IMR-90 (cell line): ENCODE measurements around the gene DHDDS. TPM values are rescaled to one million over a fixed set of nuclear protein-coding genes. Genes with fewer than 3 reads are reported as not detected.

ENCODE experiments used
- ATAC-seq: fragments of 200-7000 bp; cut with Tn5 transposase; 2 replicates; pipeline ENCODE4 v1.9.1; 2020; ENCODE audit warnings: low read depth, mild to moderate bottlenecking, moderate library complexity
- BruUV-seq: library from RNA; stranded (reverse); fragments of 400-500 nt; replicated peaks from 2 replicates; lab custom pipeline; 2021; lab: Mats Ljungman, UMichigan
- CTCF ChIA-PET: fragments of 300-600 bp; formaldehyde crosslinking; extraction: SDS; loops from one replicate; lab custom pipeline; 2021; ENCODE audit warnings: antibody characterized with exemption; lab: Yijun Ruan, JAX
- POLR2A ChIA-PET: fragments of 300-600 bp; sonication (Branson Sonifier 250); formaldehyde crosslinking; loops from one replicate; lab custom pipeline; 2022; ENCODE audit warnings: antibody characterized with exemption; ENCODE audit not compliant: unreplicated experiment; lab: Charles Lee
- DNase-seq: peaks from one replicate; pipeline ENCODE4 v3.0.0; 2013
- H2AFZ ChIP-seq: replicated peaks from 2 replicates; pipeline ENCODE3; 2013; ENCODE audit warnings: low read length, mild to moderate bottlenecking; ENCODE audit not compliant: poor library complexity
- H2AK5ac ChIP-seq: 2 replicates; pipeline ENCODE4 v1.6.1; 2013; ENCODE audit warnings: low read depth, low read length, inconsistent platforms
- H2AK9ac ChIP-seq: replicated peaks from 2 replicates; pipeline ENCODE3; 2013; ENCODE audit warnings: mild to moderate bottlenecking, low read depth, low read length, moderate library complexity; ENCODE audit not compliant: poor library complexity
- H2BK120ac ChIP-seq: 2 replicates; pipeline ENCODE4 v1.6.1; 2013; ENCODE audit warnings: low read depth, low read length, inconsistent platforms
- H2BK15ac ChIP-seq: 3 replicates; pipeline ENCODE4 v1.6.1; 2013; ENCODE audit warnings: low read depth, low read length, inconsistent platforms
- H2BK20ac ChIP-seq: 2 replicates; pipeline ENCODE4 v1.6.1; 2013; ENCODE audit warnings: low read depth, mild to moderate bottlenecking, inconsistent platforms, low read length, moderate library complexity
- H2BK5ac ChIP-seq: 2 replicates; pipeline ENCODE4 v1.6.1; 2013; ENCODE audit warnings: mild to moderate bottlenecking, low read depth, low read length, inconsistent platforms; ENCODE audit not compliant: poor library complexity, severe bottlenecking
- H3K14ac ChIP-seq: replicated peaks from 2 replicates; pipeline ENCODE4 v1.6.1; 2013; ENCODE audit warnings: low read depth, low read length, inconsistent platforms
- H3K18ac ChIP-seq: 2 replicates; pipeline ENCODE4 v1.6.1; 2013; ENCODE audit warnings: low read depth, low read length, control low read depth
- H3K23ac ChIP-seq: 2 replicates; pipeline ENCODE4 v1.6.1; 2013; ENCODE audit warnings: low read depth, low read length, inconsistent platforms
- H3K27ac ChIP-seq: 2 replicates; pipeline ENCODE4 v1.5.1; 2013; ENCODE audit warnings: mild to moderate bottlenecking, control low read depth, low read length; ENCODE audit not compliant: insufficient read depth
- H3K27me3 ChIP-seq: 2 replicates; pipeline ENCODE4 v1.6.1; 2013; ENCODE audit warnings: low read length; ENCODE audit not compliant: control insufficient read depth, insufficient read depth
- H3K36me3 ChIP-seq: 2 replicates; pipeline ENCODE4 v1.6.1; 2013; ENCODE audit warnings: low read length, mixed read lengths; ENCODE audit not compliant: control insufficient read depth, insufficient read depth
- H3K4ac ChIP-seq: 2 replicates; pipeline ENCODE4 v1.6.1; 2013; ENCODE audit warnings: low read depth, low read length, inconsistent platforms
- H3K4me1 ChIP-seq: 2 replicates; pipeline ENCODE4 v1.6.1; 2013; ENCODE audit warnings: low read length, mixed read lengths; ENCODE audit not compliant: control insufficient read depth, insufficient read depth
- H3K4me2 ChIP-seq: 2 replicates; pipeline ENCODE4 v1.6.1; 2013; ENCODE audit warnings: low read depth, mild to moderate bottlenecking, control low read depth, low read length, moderate library complexity
- H3K4me3 ChIP-seq: 2 replicates; pipeline ENCODE4 v1.5.1; 2013; ENCODE audit warnings: low read depth, mild to moderate bottlenecking, control low read depth, low read length, moderate library complexity; ENCODE audit not compliant: insufficient read depth
- H3K56ac ChIP-seq: 2 replicates; pipeline ENCODE4 v1.6.1; 2013; ENCODE audit warnings: low read length, inconsistent platforms; ENCODE audit not compliant: insufficient read depth; ENCODE audit errors: extremely low read depth
- H3K79me1 ChIP-seq, 2 experiments: 2 replicates each; pipeline ENCODE4 v1.6.1; 2013; ENCODE audit warnings: low read length in 2 of 2, inconsistent platforms in 1 of 2, low read depth in 1 of 2
- H3K9ac ChIP-seq: 2 replicates; pipeline ENCODE4 v1.6.1; 2013; ENCODE audit warnings: low read depth, low read length, control low read depth
- H3K9me1 ChIP-seq: 2 replicates; pipeline ENCODE4 v1.6.1; 2013; ENCODE audit warnings: low read length, inconsistent platforms; ENCODE audit not compliant: insufficient read depth
- H3K9me3 ChIP-seq: 2 replicates; pipeline ENCODE4 v1.6.1; 2013; ENCODE audit warnings: low read length; ENCODE audit not compliant: control insufficient read depth, insufficient read depth
- H4K20me1 ChIP-seq: 2 replicates; pipeline ENCODE4 v1.6.1; 2013; ENCODE audit warnings: low read length, inconsistent platforms; ENCODE audit not compliant: insufficient read depth
- H4K5ac ChIP-seq: 2 replicates; pipeline ENCODE4 v1.6.1; 2013; ENCODE audit warnings: mild to moderate bottlenecking, low read depth, low read length, control low read depth
- H4K8ac ChIP-seq, 2 experiments: 2 replicates each; pipeline ENCODE4 v1.6.1; 2013; ENCODE audit warnings: low read depth in 2 of 2, low read length in 2 of 2, control low read depth in 1 of 2, inconsistent platforms in 1 of 2
- H4K91ac ChIP-seq: 2 replicates; pipeline ENCODE4 v1.6.1; 2013; ENCODE audit warnings: low read depth, low read length, inconsistent platforms; ENCODE audit not compliant: insufficient read depth
- RCOR1 ChIP-seq: IDR thresholded peaks from 2 replicates; pipeline ENCODE4 v1.6.1; 2012; ENCODE audit warnings: mild to moderate bottlenecking, low read length, improper control_type of control experiment; ENCODE audit not compliant: insufficient replicate concordance
- dilution Hi-C: fragments of 300-500 bp; cut with HindIII; formaldehyde crosslinking; loops from one replicate; pipeline ENCODE4 v1.14.3; 2018; ENCODE audit warnings: low sequenced_read_pairs; ENCODE audit not compliant: unreplicated experiment
- in situ Hi-C: fragments of 300-500 bp; cut with MboI; formaldehyde crosslinking; loops from 3 replicates; pipeline ENCODE4 v1.14.3; 2019; ENCODE audit warnings: low sequenced_read_pairs, inconsistent platforms, mixed read lengths
- intact Hi-C: fragments of 100-400 bp; cut with micrococcal nuclease; formaldehyde crosslinking; loops from 2 replicates; pipeline ENCODE4 v1.10.0; 2022
- polyA plus RNA-seq, 3 experiments: library from polyadenylated mRNA; depleted of rRNA; stranded (reverse); fragments of >200 nt; gene quantifications; 2 replicates each; pipeline ENCODE4 v1.2.3, GENCODE V29; 2012; ENCODE audit warnings: low replicate concordance in 1 of 3
- total RNA-seq: library from RNA; depleted of rRNA; stranded (reverse); fragments of >200 nt; gene quantifications from 2 replicates; pipeline ENCODE4 v1.2.3, GENCODE V29; 2012

Gene DHDDS
- total and polyA plus RNA-seq, 2 of the 4 experiments (the other 2 are of a cell fraction), result 49.3 to 67.7 TPM

DNA sequence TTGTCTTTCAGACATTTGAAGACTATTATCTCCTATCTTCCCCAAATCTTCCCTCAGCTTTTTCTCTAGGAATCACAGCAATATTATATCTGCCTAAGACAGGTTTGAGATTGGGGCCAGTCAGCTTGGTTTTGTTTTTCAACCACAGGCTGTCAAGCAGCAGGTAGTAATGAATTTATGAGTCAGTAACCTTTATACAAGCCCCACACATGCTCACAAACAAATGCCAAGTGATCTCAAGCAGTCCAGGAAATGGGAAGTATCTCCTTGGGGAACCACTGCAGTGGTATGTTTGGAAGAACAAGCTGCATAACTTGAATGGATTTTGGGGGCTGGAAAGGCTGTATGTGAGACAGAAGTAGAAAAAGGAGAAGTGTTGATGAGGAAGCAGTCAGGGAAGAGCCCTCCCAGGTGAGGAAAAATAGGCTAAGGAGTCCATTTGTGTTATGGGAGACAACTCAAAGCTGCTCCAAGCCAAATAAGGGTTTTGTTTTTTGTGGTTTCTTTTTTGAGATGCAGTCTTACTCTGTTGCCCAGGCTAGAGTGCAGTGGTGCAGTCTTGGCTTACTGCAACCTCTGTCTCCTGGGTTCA, 2.1 kb downstream of the DHDDS start:
- Histone ChIP-seq H3K9me3 (no peaks in the 10 kb centered on the region), H4K20me1 (no peaks in the 10 kb centered on the region), H2BK20ac (no peak overlapping the region), H3K14ac (no peak overlapping the region), H3K4me3 (no peak overlapping the region), H3K79me1 (peaks cover 24 to 30% of the 10 kb centered on the region in 2 experiments), H3K56ac (no peak overlapping the region), H3K27ac (no peak overlapping the region), H2BK5ac (no peak overlapping the region), H2AFZ (no peak overlapping the region), H3K27me3 (peaks cover 3% of the 10 kb centered on the region; the same call in 1 of the 2 replicates), H2AK9ac (no peak overlapping the region), H2BK15ac (no peak overlapping the region), H3K9me1 (peaks cover 5% of the 10 kb centered on the region; the same call in 1 of the 2 replicates), H3K23ac (no peak overlapping the region), H4K8ac (no peak overlapping the region), H2AK5ac (no peak overlapping the region), H3K4me2 (no peak overlapping the region), H3K4me1 (peaks cover 1% of the 10 kb centered on the region; the same call in 1 of the 2 replicates), H3K9ac (no peak overlapping the region), H2BK120ac (no peak overlapping the region), H3K4ac (no peak overlapping the region), H4K91ac (no peak overlapping the region), H3K18ac (no peak overlapping the region), H3K36me3 (peaks cover 19% of the 10 kb centered on the region), H4K5ac (no peak overlapping the region)
- in situ Hi-C loops, result no loop called here
- dilution Hi-C loops, result no loop called here
- DNase-seq (no peak), ATAC-seq (no peak)
- intact Hi-C loops, result no loop called here
- BruUV-seq, result no TSS peak
- TF ChIP-seq RCOR1, result no peak
- POLR2A ChIA-PET, result no interaction called here
- CTCF ChIA-PET, result no interaction called here
